Nephron (organoid): Measurements from ENCODE around the gene ZNF785.

Experiments
- H3K27ac Mint-ChIP-seq, 3 experiments: 2 replicates each; pipeline ENCODE4 v1.8.0; 2020; ENCODE audit warnings: mixed read lengths in 3 of 3, mild to moderate bottlenecking in 2 of 3, moderate library complexity in 1 of 3
- H3K27me3 Mint-ChIP-seq: 2 replicates; pipeline ENCODE4 v1.8.0; 2021; ENCODE audit warnings: low read depth, mild to moderate bottlenecking, moderate library complexity, mixed read lengths
- H3K36me3 Mint-ChIP-seq: 2 replicates; pipeline ENCODE4 v1.8.0; 2020; ENCODE audit warnings: low read depth, mixed read lengths
- H3K4me1 Mint-ChIP-seq: 2 replicates; pipeline ENCODE4 v1.8.0; 2020; ENCODE audit warnings: mixed read lengths
- H3K4me3 Mint-ChIP-seq, 3 experiments: 2 replicates each; pipeline ENCODE4 v1.8.0; 2020; ENCODE audit warnings: mild to moderate bottlenecking in 3 of 3, mixed read lengths in 3 of 3, moderate library complexity in 2 of 3
- H3K9me3 Mint-ChIP-seq: 2 replicates; pipeline ENCODE4 v1.8.0; 2020; ENCODE audit warnings: mixed read lengths
- CTCF ChIP-seq, 3 experiments: fragments of 200-600 bp; sonication (generic); IDR thresholded peaks; one replicate each; pipeline ENCODE4 v1.5.0; 2021; ENCODE audit warnings: antibody characterized with exemption in 3 of 3; ENCODE audit not compliant: unreplicated experiment in 3 of 3

The ZNF785 gene

GRCh38 chr16:30623536-30624283 lies 38.2 kb upstream of the ZNF785 start:
- peak overlapping the region; percentile 87 to 97 (median 96) for H3K27ac Mint-ChIP-seq
- no peaks in the 10 kb centered on the region for H3K36me3 Mint-ChIP-seq
- no peak overlapping the region for H3K4me3 Mint-ChIP-seq
- peaks cover 45% of the 10 kb centered on the region for H3K4me1 Mint-ChIP-seq
- TF ChIP-seq CTCF (IDR thresholded peaks at IDR 0.05; ENCODE audit: unreplicated experiment in 3 of 3): no peak
- no peaks in the 10 kb centered on the region for H3K27me3 Mint-ChIP-seq
- H3K9me3 Mint-ChIP-seq: peaks cover 2% of the 10 kb centered on the region

GRCh38 chr16:30622455-30623032 lies 37.0 kb upstream of the ZNF785 start:
- H3K9me3 Mint-ChIP-seq: peaks cover 3% of the 10 kb centered on the region
- H3K27me3 Mint-ChIP-seq: no peaks in the 10 kb centered on the region
- no peaks in the 10 kb centered on the region for H3K36me3 Mint-ChIP-seq
- TF ChIP-seq CTCF (IDR thresholded peaks at IDR 0.05; ENCODE audit: unreplicated experiment in 3 of 3): no peak
- H3K4me3 Mint-ChIP-seq: peak overlapping the region in 2 of 3 experiments; percentile 2 to 7
- H3K4me1 Mint-ChIP-seq: peaks cover 42% of the 10 kb centered on the region
- H3K27ac Mint-ChIP-seq: peak overlapping the region; percentile 87 to 97 (median 96)

- TF ChIP-seq CTCF (IDR thresholded peaks at IDR 0.05; ENCODE audit: unreplicated experiment in 3 of 3): no peak
- Mint-ChIP-seq H3K27me3 (no peaks in the 10 kb centered on the region), H3K36me3 (no peaks in the 10 kb centered on the region), H3K27ac (peak overlapping the region; percentile 87 to 97 (median 96)), H3K9me3 (peaks cover 3% of the 10 kb centered on the region), H3K4me3 (no peak overlapping the region), H3K4me1 (peaks cover 42% of the 10 kb centered on the region)
Measured at GRCh38 chr16:30621765-30622164, 36.3 kb upstream of the ZNF785 start.

- H3K36me3 Mint-ChIP-seq: no peaks in the 10 kb centered on the region
- H3K27me3 Mint-ChIP-seq: no peaks in the 10 kb centered on the region
- H3K4me1 Mint-ChIP-seq: peaks cover 42% of the 10 kb centered on the region
- no peak for TF ChIP-seq CTCF (IDR thresholded peaks at IDR 0.05; ENCODE audit: unreplicated experiment in 3 of 3)
- peak overlapping the region; percentile 87 to 97 (median 95) for H3K27ac Mint-ChIP-seq
- H3K9me3 Mint-ChIP-seq: peaks cover 3% of the 10 kb centered on the region
- H3K4me3 Mint-ChIP-seq: peak overlapping the region in 1 of 3 experiments; percentile 20
Measured at GRCh38 chr16:30620169-30620568, 34.7 kb upstream of the ZNF785 start.

- Mint-ChIP-seq H3K4me3 (peak overlapping the region in 2 of 3 experiments; percentile 50 to 52), H3K36me3 (no peaks in the 10 kb centered on the region), H3K4me1 (peaks cover 42% of the 10 kb centered on the region), H3K9me3 (peaks cover 3% of the 10 kb centered on the region), H3K27me3 (no peaks in the 10 kb centered on the region), H3K27ac (peak overlapping the region; percentile 87 to 97 (median 95))
- no peak for TF ChIP-seq CTCF (IDR thresholded peaks at IDR 0.05; ENCODE audit: unreplicated experiment in 3 of 3)
Measured at GRCh38 chr16:30619638-30620037, 34.1 kb upstream of the ZNF785 start.
